ENCODE measurements around the gene CLEC11A.

DNA sequence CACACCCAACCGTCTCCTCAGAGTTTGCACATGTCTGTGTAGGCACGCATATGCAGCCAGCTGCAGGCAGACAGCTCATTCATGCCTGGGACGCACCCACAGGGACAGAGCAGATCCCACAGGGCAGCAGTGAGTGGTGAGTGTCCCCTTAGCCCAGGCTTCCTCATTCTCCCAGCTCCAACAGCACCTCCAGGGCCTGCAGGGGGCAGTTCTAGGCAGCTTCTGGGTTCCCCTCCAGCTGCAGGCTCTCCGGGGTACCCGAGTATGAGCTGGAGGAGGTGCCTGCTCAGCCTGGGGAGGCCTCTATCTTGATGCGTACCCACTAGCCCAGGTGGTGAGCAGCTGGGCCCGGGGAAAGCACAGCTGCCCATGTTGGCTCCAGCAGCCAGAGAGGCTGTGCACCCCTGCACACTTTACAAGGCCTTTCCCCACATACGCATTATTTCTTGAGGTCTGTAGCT lies 2.2 kb upstream of the CLEC11A start:
- TF ChIP-seq BHLHE40 (IDR thresholded peaks at IDR 0.05; ENCODE audit: borderline replicate concordance) (no peak), FOXK2 (IDR thresholded peaks at IDR 0.05) (no peak)

All from HEK293T (cell line).